ENCODE measurements around the gene USP4.
A peak's percentile ranks its signal among the peaks of the same experiment; 100 is the strongest.

Gene USP4

DNA sequence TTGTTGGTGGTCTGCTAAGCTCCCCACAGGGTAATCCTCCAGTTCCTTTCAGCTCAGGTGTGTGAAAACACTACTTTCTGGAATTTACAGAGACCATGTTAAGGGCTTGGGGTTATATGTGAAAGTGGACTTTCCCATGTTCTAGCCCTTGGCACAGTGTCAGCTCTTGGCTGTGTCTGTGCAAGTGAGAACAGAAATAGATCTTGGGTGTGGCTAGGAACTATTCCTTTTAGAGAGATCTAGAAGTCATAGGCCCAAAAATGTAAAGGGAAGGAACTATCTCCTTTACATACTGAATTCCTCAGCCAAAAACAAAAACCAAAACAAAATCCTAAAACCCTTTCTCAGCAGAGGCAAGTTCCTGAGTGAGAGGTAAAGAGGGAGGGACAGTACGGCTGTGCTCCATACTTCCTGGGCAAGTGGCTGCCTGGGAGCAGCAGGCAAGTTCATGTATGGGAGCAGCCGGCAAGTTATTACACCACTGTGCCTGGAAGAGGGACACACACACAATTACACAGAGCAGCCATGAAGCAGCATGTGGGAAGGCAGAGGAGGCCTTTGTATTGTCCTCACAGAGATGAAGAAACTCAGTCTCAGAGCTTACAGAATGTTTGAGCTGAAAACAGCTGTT, 43.0 kb downstream of the USP4 start:
- DNase-seq (ENCODE audit: low spot score): no peak

DNA sequence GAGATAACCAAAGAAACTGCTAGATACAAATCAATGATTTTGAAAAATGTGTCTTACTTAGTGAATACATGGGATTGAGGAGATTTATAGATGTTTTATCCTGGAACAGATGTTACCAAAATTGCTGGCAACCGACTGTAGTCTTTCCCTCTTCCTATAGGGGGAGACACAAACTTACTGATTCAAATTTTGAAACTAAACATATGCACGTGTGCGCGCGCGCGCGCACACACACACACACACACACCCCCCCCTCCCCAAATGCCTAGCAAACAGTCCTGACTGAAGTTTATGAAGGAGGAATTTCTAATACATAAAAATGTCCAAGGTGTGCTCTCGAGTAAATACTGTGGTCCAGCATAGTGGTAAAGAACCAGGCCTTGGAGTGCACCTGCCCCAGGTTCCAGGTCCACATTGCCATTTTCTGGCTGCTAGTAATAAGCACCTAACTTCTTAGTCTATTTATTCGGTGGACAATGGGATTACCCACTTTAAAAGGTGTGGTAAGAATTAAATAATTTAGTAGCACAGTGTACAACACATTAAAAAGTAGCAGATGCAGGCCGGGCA, 44.3 kb downstream of the USP4 start:
- DNase-seq (ENCODE audit: low spot score): peak; percentile 28

DNA sequence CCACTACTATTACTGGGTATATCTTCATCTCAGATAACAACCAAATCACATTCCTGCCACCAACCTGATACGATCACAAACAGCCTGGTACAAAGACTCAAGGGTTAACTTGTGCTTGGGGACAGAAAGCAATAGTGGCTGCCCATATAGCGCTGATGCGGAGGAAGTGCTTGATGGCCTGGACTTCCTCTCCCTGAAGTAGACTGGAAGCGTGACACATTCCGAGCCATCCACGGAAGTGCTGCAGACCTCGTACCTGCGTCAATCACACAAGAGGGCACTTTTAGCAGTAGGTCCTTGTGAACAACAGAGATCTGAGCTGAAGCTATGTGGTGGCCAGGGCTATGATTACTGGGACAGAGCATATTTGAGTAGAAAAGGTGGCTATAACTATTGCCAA, 45.5 kb downstream of the USP4 start:
- DNase-seq (ENCODE audit: low spot score): no peak

DNA sequence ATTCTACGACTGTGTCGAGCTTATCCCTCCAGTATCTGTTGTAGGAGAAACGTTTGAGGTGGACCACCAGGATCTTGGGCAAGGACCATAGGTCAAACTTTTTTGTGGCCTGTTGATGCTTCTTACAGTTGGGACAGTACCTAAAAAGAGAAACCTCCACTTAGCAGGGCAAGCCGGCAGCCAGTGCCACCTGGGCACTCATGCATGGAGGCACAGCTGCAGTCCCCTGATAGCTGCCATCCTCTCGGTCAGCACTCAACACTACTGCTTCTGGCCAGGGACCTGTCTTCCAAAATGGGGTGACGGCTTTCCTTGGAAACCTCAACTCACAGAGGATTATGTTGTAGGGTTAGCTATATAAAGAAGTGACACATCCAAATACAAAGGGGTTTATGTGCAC, 55.9 kb downstream of the USP4 start:
- DNase-seq (ENCODE audit: low spot score): no peak

DNA sequence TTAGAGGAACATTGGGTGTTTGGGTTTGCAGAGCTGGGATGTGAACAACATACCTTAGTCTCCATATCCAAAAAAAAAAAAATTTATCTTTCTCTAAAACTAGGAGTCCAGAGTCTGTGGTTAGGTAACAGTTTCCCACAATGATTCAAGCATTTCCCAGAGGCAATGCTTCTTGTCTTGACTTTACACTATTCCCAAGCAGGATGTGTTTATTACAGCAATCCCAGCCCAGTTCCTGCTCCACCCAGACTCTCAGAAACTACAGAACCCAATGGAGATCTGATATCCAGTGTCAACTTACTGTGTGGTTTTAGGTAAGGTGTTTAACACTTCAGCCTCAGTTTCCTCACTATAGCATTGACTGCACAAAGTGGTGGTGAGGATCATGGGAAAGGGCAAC, 60.5 kb downstream of the USP4 start:
- no peak for DNase-seq (ENCODE audit: low spot score)

DNA sequence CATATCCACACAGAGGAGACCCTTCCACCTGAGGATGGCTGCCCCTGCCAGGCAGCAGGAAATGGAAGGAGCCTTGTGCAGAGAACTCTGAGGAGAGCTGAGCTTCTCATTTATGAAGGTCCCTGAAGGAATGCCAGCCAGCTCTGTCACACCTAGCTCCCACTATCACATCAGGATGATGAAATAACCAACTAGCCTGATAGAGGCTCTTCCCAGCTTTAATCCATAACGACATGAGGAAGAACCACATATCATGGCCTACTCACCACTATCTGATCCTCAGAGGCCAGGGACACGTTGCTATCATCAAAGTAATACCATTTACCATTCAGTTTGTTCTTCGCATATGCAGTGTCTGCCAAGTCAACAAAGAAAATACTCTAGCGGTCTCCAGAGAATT, 61.3 kb downstream of the USP4 start:
- DNase-seq (ENCODE audit: low spot score): no peak

DNA sequence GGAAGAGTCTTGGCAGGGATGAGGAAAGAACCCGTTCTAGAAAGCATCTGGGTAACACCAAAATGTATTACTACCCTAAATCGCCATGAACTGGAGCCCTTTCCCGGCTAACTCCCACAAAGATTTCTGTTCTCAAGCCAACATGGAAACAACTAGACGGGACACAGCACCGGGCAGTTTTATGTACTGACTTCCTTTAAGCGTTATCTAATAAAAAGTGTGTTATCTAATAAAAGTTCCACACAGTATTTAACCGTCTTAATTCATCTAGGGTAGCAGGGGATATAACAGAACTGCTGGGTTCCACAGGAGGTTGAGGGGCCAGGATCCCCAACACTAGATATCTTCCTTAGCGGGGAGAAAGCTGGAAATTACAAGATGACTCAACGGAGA, 62.5 kb downstream of the USP4 start:
- no peak for DNase-seq (ENCODE audit: low spot score)

DNA sequence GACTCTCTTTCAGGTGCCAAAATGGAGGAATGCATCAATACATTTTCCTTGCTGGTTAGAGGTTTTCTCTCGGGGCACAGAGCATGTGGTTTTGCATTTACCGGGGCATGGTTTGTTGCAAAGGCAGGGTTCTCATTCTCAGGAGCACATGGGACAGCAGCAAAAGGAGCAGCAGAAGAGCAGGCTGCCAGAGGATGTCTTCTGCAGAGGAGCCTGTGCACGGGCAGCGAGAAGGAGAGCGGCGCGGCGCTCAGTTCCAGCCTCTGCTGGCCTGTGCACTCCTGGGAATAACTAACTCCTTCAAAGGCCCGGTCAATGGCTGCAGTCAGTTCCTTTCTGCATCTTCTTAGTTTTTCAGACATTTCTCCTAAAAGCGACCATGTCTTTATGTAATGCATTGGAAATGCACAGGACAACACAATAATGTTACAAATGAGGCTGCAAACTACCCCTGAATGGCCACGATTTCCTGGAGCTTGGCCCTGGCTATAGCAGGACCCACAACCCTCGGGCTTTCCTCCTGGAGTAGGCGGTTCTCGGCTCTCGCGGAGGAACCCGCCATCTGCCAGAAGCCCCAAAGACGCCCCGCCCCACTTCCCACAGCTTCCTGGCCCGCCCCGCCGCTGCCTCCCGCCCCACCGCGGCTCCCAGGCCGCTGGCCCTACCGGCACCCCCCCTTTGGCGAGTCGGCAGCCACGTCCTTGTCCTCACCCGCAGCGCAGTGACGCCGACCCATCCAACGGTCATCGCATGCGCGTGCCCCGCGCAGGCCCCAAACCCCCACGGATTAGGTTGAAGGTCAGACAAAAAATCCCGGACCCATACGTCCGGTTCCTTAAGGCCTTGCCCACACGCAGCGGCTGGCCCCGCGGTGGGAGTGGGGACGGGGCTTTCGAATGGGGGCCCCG, 63.1 kb downstream of the USP4 start, which contains the start of gene C3orf62:
Gene C3orf62 (minus strand): TSS at position 758 of the 908 bp plus-strand sequence. CDS start 360 bp downstream, at position 398.
- DNase-seq (ENCODE audit: low spot score): no peak

DNA sequence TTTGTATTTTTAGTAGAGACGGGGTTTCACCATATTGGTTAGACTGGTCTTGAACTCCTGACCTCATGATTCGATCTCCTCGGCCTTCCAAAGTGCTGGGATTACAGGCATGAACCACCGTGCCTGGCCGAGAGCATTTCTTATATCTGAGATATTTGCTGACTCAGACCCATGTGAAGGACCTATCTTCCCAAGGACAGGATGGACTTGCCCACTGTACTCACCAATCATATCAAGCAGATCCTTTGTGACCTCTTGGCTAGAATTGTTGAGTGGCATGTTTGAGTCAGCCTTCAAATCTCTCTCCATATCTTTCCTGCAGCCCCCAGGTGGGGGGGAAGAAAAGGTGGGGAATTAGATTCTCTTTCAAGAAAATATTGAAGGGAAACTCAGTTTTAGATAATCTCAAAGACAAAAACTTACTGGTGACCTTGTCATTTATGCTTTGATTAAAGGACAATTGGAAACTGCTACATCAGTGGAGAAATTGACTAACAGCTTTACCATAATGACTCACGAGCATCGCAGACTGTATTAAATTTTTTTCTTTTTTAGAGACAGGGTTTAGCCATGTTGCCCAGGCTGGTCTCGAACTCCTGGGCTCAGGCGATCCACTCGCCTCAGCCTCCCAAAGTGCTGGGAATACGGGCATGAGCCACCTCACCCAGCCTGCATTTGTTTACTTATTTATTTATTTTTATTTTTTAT, 65.9 kb downstream of the USP4 start:
- no peak for DNase-seq (ENCODE audit: low spot score)

DNA sequence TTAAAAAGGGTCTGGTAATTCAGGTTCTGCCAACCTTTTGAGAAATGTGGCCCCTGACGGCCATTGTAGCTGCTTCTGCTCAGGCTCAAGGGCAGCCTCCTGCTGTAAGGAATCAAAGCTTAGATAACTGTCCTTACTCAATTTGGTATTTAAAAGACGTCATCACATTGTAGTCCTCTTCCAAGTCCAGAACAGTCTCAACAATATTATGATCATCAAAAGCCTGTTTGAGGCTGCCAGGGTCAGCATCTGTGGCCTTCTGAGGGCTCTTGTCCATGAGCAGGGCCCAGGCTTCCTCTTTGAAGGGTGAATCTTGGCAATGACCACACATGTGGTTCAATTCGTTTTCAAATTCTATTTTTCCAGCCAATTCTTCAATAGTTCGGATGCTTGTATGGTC, 68.8 kb downstream of the USP4 start:
- no peak for DNase-seq (ENCODE audit: low spot score)

DNA sequence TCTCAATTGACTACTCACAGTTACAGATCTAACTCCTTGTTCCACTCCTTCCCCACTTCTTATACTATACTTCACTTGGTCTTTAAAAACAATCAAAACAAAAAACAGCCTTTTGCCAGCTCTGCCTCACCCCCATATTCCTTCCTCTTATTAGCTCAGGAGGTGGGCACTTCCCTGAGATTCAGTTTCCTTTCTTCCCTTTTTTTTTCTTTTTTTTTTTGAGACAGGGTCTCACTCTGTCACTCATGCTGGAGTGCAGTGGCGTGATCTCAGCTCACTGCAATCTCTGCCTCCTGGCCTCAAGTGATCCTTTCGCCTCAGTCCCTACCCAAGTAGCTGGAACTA, 69.7 kb downstream of the USP4 start:
- DNase-seq (ENCODE audit: low spot score): no peak

DNA sequence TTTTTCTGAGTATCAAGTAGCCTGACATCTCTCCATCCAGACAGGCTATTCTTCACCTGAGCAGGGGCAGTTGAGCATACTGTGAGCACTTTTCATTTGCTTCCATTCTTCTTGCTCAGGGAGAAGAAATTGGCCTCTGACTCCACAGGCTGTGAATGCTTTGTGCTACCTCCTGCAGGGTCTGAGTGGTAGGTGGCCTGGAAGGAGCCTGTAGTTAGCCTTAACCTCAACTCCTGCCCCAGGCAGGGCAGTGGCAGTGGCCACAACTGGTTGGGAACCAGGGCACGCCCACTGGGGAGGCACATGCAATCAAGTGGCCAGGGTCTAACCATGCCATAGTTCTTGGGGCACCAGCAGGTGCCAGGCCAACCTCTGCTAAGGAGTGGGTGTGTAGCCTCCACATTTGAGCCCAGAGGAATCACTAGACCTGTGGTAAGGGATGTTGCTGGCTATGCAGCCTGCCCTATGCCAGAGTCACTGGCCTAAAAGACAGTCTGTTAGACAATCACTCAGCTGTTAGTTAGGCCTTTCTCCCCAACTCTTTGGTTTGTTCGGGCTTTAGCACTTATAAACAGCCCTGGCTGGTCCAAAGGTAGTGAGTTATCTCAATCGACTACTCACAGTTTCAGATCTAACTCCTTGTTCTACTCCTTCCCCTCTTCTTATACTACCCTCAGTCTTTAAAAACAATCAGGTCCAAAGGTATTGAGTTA, 70.3 kb downstream of the USP4 start:
- DNase-seq (ENCODE audit: low spot score): no peak

DNA sequence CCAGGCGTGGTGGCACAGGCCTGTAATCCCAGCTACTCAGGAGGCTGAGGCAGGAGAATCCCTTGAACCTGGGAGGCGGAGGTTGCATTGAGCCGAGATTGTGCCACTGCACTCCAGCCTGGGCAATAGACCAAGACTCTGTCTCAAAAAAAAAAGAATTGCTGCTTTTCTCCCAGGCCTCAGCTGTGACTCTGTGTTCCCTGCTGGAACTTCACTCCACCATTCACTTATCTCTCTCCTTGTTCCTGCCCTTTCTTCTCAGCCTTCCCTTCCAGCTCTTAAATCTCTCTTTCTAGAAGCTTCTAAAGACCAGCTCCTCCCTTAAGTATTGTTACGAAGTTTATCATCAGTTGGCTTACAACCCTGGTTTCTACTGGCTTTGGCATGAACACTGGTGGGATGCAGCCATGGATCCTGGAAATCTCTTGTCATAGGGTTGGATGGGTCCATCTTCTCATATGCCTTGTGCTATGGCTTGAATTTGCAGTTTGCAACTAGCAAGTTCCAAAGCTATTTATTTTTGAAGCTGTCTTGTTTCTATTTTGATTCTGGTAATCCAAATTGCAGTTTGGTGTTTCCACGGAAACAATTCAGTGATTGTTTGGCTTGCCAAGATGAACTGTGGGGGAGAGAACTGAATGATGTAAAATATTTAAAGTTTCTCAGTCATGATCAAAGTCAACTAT, 73.3 kb downstream of the USP4 start:
- DNase-seq (ENCODE audit: low spot score): no peak

DNA sequence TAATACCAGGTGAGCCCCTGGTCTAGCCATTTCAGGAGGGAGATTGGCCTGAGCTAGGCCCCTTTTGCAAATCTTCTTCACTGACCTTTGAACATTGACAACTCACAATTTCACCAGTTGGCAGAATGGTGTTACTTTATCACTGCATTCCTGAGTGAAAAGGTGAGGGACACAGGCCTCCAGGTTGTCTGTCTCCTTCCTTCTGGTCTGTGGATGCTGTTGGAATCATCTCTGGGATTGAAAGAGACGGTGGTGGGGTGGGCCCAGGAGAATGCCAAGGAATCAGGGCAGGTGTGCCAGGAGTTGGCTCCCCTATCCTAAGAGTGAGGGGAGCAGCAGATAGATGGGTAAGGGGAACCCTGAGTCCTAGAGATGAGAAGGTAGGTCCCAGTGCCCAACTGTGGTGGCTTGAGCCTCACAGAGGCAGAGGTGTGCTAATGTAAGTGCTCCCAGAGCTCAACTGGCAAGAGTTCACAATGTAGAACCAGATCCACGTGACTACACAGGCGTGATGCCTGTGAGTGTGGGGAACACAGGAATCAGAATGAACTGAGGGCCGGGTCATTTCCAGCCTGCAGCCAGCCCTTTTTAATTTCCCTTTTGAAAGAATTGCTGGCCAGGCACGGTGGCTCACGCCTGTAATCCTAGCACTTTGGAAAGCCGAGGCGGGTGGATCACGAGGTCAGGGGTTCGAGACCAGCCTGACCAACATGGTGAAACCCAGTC, 74.0 kb downstream of the USP4 start:
- no peak for DNase-seq (ENCODE audit: low spot score)

DNA sequence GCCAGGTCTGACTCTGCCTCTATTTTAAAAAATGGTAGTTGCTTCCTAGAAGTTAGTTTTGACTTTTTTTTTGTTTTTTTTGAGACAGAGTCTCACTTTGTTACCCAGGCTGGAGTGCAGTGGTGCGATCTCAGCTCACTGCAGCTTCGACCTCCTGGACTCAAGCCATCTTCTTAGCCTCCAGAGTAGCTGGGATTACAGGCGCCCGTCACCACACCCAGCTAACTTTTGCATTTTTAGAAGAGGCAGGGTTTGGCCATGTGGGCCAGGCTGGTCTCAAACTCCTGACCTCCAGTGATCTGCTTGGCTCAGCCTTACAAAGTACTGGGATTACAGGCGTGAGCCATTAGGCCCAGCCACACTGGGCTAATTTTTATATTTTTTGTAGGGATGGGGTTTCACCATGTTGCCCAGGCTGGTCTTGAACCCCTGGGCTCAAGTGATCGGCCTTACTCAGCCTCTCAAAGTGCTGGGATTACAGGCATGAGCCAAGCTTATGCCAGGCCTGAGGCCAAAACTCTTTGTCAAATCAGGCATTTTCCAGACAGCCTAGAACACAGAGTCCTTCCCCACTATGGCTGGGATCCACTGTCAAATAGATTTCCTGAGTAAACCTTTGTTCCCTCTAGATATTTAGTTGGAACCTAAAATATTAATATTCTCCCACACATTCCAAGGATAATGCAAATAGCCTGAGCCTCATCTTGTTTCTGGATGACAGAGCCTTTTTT, 76.5 kb downstream of the USP4 start:
- no peak for DNase-seq (ENCODE audit: low spot score)

DNA sequence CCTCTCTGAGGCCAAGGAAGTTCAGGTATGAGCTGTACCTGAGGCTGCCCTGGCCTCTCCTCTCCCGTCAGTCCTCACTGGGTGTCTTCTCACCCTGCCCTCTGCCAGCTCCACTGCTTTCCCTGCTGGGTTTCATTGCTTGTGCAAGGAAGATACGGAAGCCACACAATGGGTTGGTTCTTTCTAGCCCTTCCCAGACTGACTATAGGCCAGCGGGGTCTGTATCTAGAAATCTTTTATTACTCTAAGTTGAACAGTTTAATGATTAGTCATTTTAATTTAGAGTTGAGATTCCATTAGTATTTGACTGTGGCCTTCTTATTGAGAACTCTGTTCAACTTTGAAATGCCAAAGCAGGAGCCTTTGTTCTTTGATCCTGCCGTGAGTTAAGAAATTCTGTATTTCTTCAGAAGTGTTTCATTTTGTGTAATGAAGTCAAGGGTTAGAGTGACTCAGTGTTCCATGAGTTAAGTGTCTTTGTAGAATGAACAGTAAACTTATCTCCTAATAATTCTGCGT, 79.0 kb downstream of the USP4 start:
- no peak for DNase-seq (ENCODE audit: low spot score)

DNA sequence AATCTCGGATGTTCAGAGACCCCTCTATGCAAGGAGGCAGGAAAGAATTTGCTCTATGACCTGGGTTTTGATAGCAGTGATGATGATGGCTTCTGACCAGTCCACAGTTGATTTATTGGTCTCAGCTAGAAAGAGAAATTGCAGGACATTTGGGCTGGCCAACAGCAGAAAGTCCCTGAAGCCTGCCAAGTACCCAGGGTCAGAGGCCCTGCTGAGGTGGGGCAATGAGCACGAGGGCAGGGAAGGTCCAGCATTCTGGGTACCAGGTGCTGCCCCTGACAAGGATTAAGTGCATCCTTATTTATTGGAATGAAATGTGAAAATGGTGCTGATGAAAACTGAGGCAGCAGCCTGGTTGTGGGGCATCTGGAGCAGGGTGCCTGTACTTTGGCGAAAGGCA, 82.7 kb downstream of the USP4 start:
- DNase-seq (ENCODE audit: low spot score): no peak

DNA sequence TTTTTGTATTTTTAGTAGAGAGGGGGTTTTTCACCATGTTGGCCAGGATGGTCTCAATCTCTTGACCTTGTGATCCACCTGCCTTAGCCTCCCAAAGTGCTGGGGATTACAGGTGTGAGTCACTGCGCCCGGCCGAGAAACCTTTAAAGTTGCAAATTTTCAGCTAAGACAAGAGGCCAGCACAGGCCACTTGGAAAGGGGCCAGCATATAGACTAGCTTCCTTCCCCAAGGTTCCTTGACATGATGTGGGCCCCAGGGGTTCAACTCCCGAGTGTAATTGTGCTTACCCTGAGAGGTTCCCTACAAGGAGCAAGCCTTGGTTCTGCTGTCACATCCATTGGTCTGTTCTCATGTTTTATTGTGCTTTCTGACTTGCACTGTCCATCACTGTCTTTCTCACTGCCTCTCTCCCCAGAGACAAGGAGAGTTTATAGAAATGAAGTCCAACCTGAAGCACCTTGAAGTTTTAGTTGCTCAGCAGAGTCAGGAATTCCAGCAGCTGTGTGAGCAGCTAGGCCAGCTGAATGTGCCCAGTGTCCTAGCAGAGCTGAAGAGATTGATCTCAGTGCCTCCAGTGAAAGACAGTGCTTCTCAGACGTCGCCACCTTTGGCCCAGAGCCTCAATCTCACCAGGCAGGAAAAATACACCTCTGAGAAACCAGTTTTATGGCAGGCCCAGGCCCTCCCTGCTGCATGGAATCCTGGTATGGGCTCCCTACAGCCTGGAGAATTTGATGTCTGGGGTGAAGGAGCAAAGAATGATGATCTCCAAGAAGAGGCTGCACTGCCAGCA, 83.9 kb downstream of the USP4 start:
- no peak for DNase-seq (ENCODE audit: low spot score)

DNA sequence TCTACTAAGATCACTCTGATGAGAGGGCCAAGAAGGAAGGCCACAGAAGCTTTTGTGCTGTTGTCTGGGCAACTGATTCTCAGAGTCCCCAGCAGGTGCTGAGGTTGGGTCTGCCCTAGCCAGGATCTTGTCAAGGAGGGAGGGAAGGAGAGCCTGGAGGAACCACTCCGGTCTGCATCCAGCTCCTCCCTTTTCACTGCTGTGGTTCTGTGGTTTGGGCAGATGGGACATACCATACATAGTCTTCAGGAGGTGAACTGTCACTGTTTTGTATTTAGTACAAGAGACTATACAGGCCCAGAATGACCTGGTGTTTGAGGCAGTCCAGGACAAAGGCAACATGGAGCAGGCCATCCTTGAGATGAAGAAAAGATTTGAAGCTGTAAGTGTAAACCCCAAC, 84.7 kb downstream of the USP4 start:
- DNase-seq (ENCODE audit: low spot score): no peak

All from HuH-7 (cell line).